ENCODE data around the gene RNF130. TPM values are rescaled to one million over a fixed set of nuclear protein-coding genes. Genes with fewer than 3 reads are reported as not detected.
A peak's percentile ranks its signal among the peaks of the same experiment; 100 is the strongest.
"Not testable (repeated sequence)": the region's sequence is repeated elsewhere in the genome, so short reads cannot be mapped to it uniquely, and the experiment has no call there.

Gene RNF130
- total and polyA plus RNA-seq, 2 donors (not counting 1 experiment from before 2014, with no cell fraction given): 14.7 to 32.4 TPM

DNA sequence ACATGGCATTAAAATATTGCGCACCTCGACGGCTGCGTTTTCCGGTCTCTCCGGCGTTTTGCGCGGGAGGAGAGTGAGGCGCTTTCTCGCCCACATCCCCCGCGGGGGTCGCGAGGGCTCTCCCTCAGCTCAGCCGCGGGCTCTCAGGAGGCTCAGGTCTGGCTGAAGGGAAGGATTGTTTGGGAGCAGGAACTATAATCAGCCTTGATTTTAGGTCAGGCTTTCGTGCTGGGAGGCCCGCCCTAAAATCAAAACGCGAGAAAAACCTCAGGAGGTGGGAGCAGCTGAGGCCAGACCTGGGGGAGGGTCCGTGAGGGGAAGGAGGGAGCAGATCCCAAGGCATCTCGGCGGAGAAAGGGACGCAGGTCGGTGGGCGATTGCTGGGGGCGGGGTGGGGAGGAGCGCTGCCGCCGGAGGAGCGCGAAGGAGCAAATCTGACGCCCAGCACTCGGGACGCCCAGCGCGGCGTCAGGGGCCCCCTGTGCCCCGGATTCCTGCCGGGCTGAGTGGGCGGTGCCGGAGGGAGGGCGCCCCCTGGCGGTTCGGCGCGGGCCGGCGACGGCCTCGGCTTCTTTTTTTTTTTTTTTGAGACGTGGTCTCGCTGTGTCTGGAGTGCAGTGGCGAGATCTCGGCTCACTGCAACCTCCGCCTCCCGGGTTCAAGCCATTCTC is 18.7 kb upstream of the RNF130 start:
- Histone ChIP-seq H3K79me2 (ENCODE audit: control insufficient read depth, insufficient read depth, low read length) (no peaks in the 10 kb centered on the region), H3K27me3 (ENCODE audit: control insufficient read depth, insufficient read depth, low read length) (no peaks in the 10 kb centered on the region), H2AFZ (ENCODE audit: low read length) (peak overlapping the region; percentile 83)

DNA sequence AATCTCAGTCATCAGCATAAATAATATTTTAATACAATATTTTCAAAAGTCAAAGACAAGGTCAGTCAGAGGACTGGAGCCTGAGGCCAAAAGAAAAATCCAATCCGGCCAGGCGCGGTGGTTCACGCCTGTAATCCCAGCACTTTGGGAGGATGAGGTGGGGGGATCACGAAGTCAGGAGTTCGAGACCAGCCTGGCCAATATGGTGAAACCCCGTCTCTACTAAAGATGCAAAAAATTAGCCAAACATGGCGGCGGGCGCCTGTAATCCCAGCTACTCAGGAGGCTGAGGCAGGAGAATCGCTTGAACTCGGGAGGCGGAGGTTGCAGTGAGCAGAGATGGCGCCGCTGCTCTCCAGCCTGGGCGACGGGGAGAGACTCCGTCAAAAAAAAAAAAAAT is 18.1 kb upstream of the RNF130 start:
- H3K4me2 ChIP-seq (ENCODE audit: extremely low read depth, insufficient read depth, low read length); H4K20me1 ChIP-seq (ENCODE audit: control insufficient read depth, extremely low read depth, insufficient read depth, low read length); H3K9ac ChIP-seq (ENCODE audit: insufficient read depth, low read length); H2AFZ ChIP-seq (ENCODE audit: low read length); H3K9me3 ChIP-seq (ENCODE audit: control insufficient read depth, insufficient read depth, low read depth, low read length); H3K27me3 ChIP-seq (ENCODE audit: control insufficient read depth, insufficient read depth, low read length); H3K27ac ChIP-seq (ENCODE audit: insufficient read depth, low read length); DNase-seq (ENCODE audit: low read depth in 2 of 2); H3K36me3 ChIP-seq (ENCODE audit: control insufficient read depth, insufficient read depth, low read length); H3K79me2 ChIP-seq (ENCODE audit: control insufficient read depth, insufficient read depth, low read length); H3K4me1 ChIP-seq (ENCODE audit: control insufficient read depth, extremely low read depth, insufficient read depth, low read length): not testable (repeated sequence)
- H3K4me3 ChIP-seq (replicated peaks in 1 of 4; ENCODE audit: control extremely low read depth in 1 of 4, insufficient read depth in 1 of 4, low read depth in 3 of 4, low read length in 4 of 4): peak overlapping the region in 1 of 4 experiments; percentile 62

More for the DNA sequence above, 18.7 kb upstream of the RNF130 start:
- H3K36me3 ChIP-seq (ENCODE audit: control insufficient read depth, insufficient read depth, low read length): no peaks in the 10 kb centered on the region
- DNase-seq (ENCODE audit: low read depth in 2 of 2): peak; percentile 65 to 67
- no peaks in the 10 kb centered on the region for H4K20me1 ChIP-seq (ENCODE audit: control insufficient read depth, extremely low read depth, insufficient read depth, low read length)
- no peak overlapping the region for H3K27ac ChIP-seq (ENCODE audit: insufficient read depth, low read length)
- peak; percentile 65 to 84 for TF ChIP-seq CTCF (conservative IDR thresholded peaks at IDR 0.05 in 1 of 2, IDR thresholded peaks at IDR 0.05 in 1 of 2; ENCODE audit: low read depth in 1 of 2, low read length in 2 of 2)
- TF ChIP-seq EZH2 (IDR thresholded peaks at IDR 0.05; ENCODE audit: low read length, missing control alignments): no peak
- H3K4me1 ChIP-seq (ENCODE audit: control insufficient read depth, extremely low read depth, insufficient read depth, low read length): no peaks in the 10 kb centered on the region
- peak overlapping the region; percentile 26 for H3K9ac ChIP-seq (ENCODE audit: insufficient read depth, low read length)
- H3K4me2 ChIP-seq (ENCODE audit: extremely low read depth, insufficient read depth, low read length): peak overlapping the region; percentile 64
- H3K9me3 ChIP-seq (ENCODE audit: control insufficient read depth, insufficient read depth, low read depth, low read length): no peaks in the 10 kb centered on the region
- peak overlapping the region; percentile 32 to 62 (median 48) for H3K4me3 ChIP-seq (replicated peaks in 1 of 4; ENCODE audit: control extremely low read depth in 1 of 4, insufficient read depth in 1 of 4, low read depth in 3 of 4, low read length in 4 of 4)

- H3K4me3 ChIP-seq (replicated peaks in 1 of 4; ENCODE audit: control extremely low read depth in 1 of 4, insufficient read depth in 1 of 4, low read depth in 3 of 4, low read length in 4 of 4): no peak overlapping the region
- H3K79me2 ChIP-seq (ENCODE audit: control insufficient read depth, insufficient read depth, low read length): no peaks in the 10 kb centered on the region
- no peak overlapping the region for H3K9ac ChIP-seq (ENCODE audit: insufficient read depth, low read length)
- no peak for DNase-seq (ENCODE audit: low read depth in 2 of 2)
- H3K4me1 ChIP-seq (ENCODE audit: control insufficient read depth, extremely low read depth, insufficient read depth, low read length): no peaks in the 10 kb centered on the region
- no peaks in the 10 kb centered on the region for H3K27me3 ChIP-seq (ENCODE audit: control insufficient read depth, insufficient read depth, low read length)
- H3K9me3 ChIP-seq (ENCODE audit: control insufficient read depth, insufficient read depth, low read depth, low read length): no peaks in the 10 kb centered on the region
- H3K4me2 ChIP-seq (ENCODE audit: extremely low read depth, insufficient read depth, low read length): no peak overlapping the region
- no peak overlapping the region for H2AFZ ChIP-seq (ENCODE audit: low read length)
- no peak for TF ChIP-seq CTCF (conservative IDR thresholded peaks at IDR 0.05 in 1 of 2, IDR thresholded peaks at IDR 0.05 in 1 of 2; ENCODE audit: low read depth in 1 of 2, low read length in 2 of 2)
- no peaks in the 10 kb centered on the region for H3K36me3 ChIP-seq (ENCODE audit: control insufficient read depth, insufficient read depth, low read length)
- H3K27ac ChIP-seq (ENCODE audit: insufficient read depth, low read length): no peak overlapping the region
- no peaks in the 10 kb centered on the region for H4K20me1 ChIP-seq (ENCODE audit: control insufficient read depth, extremely low read depth, insufficient read depth, low read length)
Measured at GRCh38 chr5:180088561-180088960, 17.0 kb upstream of the RNF130 start.

All from fibroblast of lung (primary cell).